ENCODE results near the gene CDK5RAP2. TPM values are rescaled to one million over a fixed set of nuclear protein-coding genes. Genes with fewer than 3 reads are reported as not detected.
A peak's percentile ranks its signal among the peaks of the same experiment; 100 is the strongest.
"Not testable (repeated sequence)": the region's sequence is repeated elsewhere in the genome, so short reads cannot be mapped to it uniquely, and the experiment has no call there.

CDK5RAP2 gene
- total RNA-seq, 1 donor from 2014 or later: 59.8 TPM

- Mint-ChIP-seq H3K9me3 (peaks cover 3% of the 10 kb centered on the region), H3K4me1 (ENCODE audit: low read depth) (peaks cover 9% of the 10 kb centered on the region), H3K27me3 (ENCODE audit: low read depth) (no peaks in the 10 kb centered on the region), H3K27ac (no peak overlapping the region), H3K4me3 (ENCODE audit: low read depth) (no peak overlapping the region), H3K36me3 (ENCODE audit: low read depth) (peaks cover 56% of the 10 kb centered on the region)
- no peak for DNase-seq (ENCODE audit: low spot score)
- intact Hi-C loops (cut with micrococcal nuclease): no loop called here
Observed at GRCh38 chr9:120557205-120557604, 22.8 kb downstream of the CDK5RAP2 start.

- no peak overlapping the region for H3K27ac Mint-ChIP-seq
- H3K9me3 Mint-ChIP-seq: peaks cover 3% of the 10 kb centered on the region
- no peak for DNase-seq (ENCODE audit: low spot score)
- peaks cover 9% of the 10 kb centered on the region for H3K4me1 Mint-ChIP-seq (ENCODE audit: low read depth)
- H3K4me3 Mint-ChIP-seq (ENCODE audit: low read depth): no peak overlapping the region
- intact Hi-C loops (cut with micrococcal nuclease): no loop called here
- no peaks in the 10 kb centered on the region for H3K27me3 Mint-ChIP-seq (ENCODE audit: low read depth)
- peaks cover 53% of the 10 kb centered on the region for H3K36me3 Mint-ChIP-seq (ENCODE audit: low read depth)
Observed at GRCh38 chr9:120556775-120557174, 23.2 kb downstream of the CDK5RAP2 start.

GRCh38 chr9:120555839-120556238 lies 24.1 kb downstream of the CDK5RAP2 start:
- H3K9me3 Mint-ChIP-seq: peaks cover 3% of the 10 kb centered on the region
- H3K4me1 Mint-ChIP-seq (ENCODE audit: low read depth): peaks cover 9% of the 10 kb centered on the region
- no peak overlapping the region for H3K27ac Mint-ChIP-seq
- peaks cover 60% of the 10 kb centered on the region for H3K36me3 Mint-ChIP-seq (ENCODE audit: low read depth)
- no peak overlapping the region for H3K4me3 Mint-ChIP-seq (ENCODE audit: low read depth)
- DNase-seq (ENCODE audit: low spot score): no peak
- intact Hi-C loops (cut with micrococcal nuclease): no loop called here
- H3K27me3 Mint-ChIP-seq (ENCODE audit: low read depth): no peaks in the 10 kb centered on the region

- H3K9me3 Mint-ChIP-seq; H3K4me1 Mint-ChIP-seq (ENCODE audit: low read depth); H3K27me3 Mint-ChIP-seq (ENCODE audit: low read depth); H3K27ac Mint-ChIP-seq; DNase-seq (ENCODE audit: low spot score); intact Hi-C loops (cut with micrococcal nuclease); H3K4me3 Mint-ChIP-seq (ENCODE audit: low read depth): not testable (repeated sequence)
- peaks cover 73% of the 10 kb centered on the region for H3K36me3 Mint-ChIP-seq (ENCODE audit: low read depth)
Observed at GRCh38 chr9:120552210-120552704, 27.7 kb downstream of the CDK5RAP2 start.

GRCh38 chr9:120545701-120546550 lies 34.0 kb downstream of the CDK5RAP2 start:
- no peak overlapping the region for H3K27ac Mint-ChIP-seq
- H3K4me3 Mint-ChIP-seq (ENCODE audit: low read depth): no peak overlapping the region
- H3K4me1 Mint-ChIP-seq (ENCODE audit: low read depth): peaks cover 5% of the 10 kb centered on the region
- intact Hi-C loops (cut with micrococcal nuclease): no loop called here
- H3K36me3 Mint-ChIP-seq (ENCODE audit: low read depth): peaks cover 81% of the 10 kb centered on the region
- no peaks in the 10 kb centered on the region for H3K27me3 Mint-ChIP-seq (ENCODE audit: low read depth)
- H3K9me3 Mint-ChIP-seq: no peaks in the 10 kb centered on the region
- DNase-seq (ENCODE audit: low spot score): no peak

- Mint-ChIP-seq H3K27me3 (ENCODE audit: low read depth) (no peaks in the 10 kb centered on the region), H3K27ac (no peak overlapping the region), H3K4me1 (ENCODE audit: low read depth) (peaks cover 5% of the 10 kb centered on the region), H3K9me3 (no peaks in the 10 kb centered on the region), H3K36me3 (ENCODE audit: low read depth) (peaks cover 79% of the 10 kb centered on the region), H3K4me3 (ENCODE audit: low read depth) (no peak overlapping the region)
- intact Hi-C loops (cut with micrococcal nuclease): no loop called here
- no peak for DNase-seq (ENCODE audit: low spot score)
Observed at GRCh38 chr9:120544441-120544840, 35.5 kb downstream of the CDK5RAP2 start.

GRCh38 chr9:120542701-120543490 lies 37.1 kb downstream of the CDK5RAP2 start:
- Mint-ChIP-seq H3K4me3 (ENCODE audit: low read depth) (no peak overlapping the region), H3K27me3 (ENCODE audit: low read depth) (no peaks in the 10 kb centered on the region), H3K27ac (peak overlapping the region; percentile 30), H3K9me3 (no peaks in the 10 kb centered on the region), H3K4me1 (ENCODE audit: low read depth) (peaks cover 5% of the 10 kb centered on the region), H3K36me3 (ENCODE audit: low read depth) (peaks cover 74% of the 10 kb centered on the region)
- intact Hi-C loops (cut with micrococcal nuclease): no loop called here
- DNase-seq (ENCODE audit: low spot score): no peak

- Mint-ChIP-seq H3K4me3 (ENCODE audit: low read depth) (no peak overlapping the region), H3K4me1 (ENCODE audit: low read depth) (peaks cover 9% of the 10 kb centered on the region), H3K27ac (no peak overlapping the region), H3K9me3 (no peaks in the 10 kb centered on the region), H3K27me3 (ENCODE audit: low read depth) (no peaks in the 10 kb centered on the region), H3K36me3 (ENCODE audit: low read depth) (peaks cover 74% of the 10 kb centered on the region)
- intact Hi-C loops (cut with micrococcal nuclease): no loop called here
- DNase-seq (ENCODE audit: low spot score): no peak
Observed at GRCh38 chr9:120541921-120542320, 38.0 kb downstream of the CDK5RAP2 start.

GRCh38 chr9:120539951-120540350 lies 40.0 kb downstream of the CDK5RAP2 start:
- intact Hi-C loops (cut with micrococcal nuclease): no loop called here
- H3K9me3 Mint-ChIP-seq: no peaks in the 10 kb centered on the region
- peaks cover 66% of the 10 kb centered on the region for H3K36me3 Mint-ChIP-seq (ENCODE audit: low read depth)
- H3K4me3 Mint-ChIP-seq (ENCODE audit: low read depth): no peak overlapping the region
- no peaks in the 10 kb centered on the region for H3K27me3 Mint-ChIP-seq (ENCODE audit: low read depth)
- H3K27ac Mint-ChIP-seq: no peak overlapping the region
- DNase-seq (ENCODE audit: low spot score): no peak
- H3K4me1 Mint-ChIP-seq (ENCODE audit: low read depth): peaks cover 13% of the 10 kb centered on the region

GRCh38 chr9:120538339-120538738 lies 41.6 kb downstream of the CDK5RAP2 start:
- intact Hi-C loops (cut with micrococcal nuclease): no loop called here

GRCh38 chr9:120536949-120537640 lies 42.9 kb downstream of the CDK5RAP2 start:
- no peak for DNase-seq (ENCODE audit: low spot score)
- Mint-ChIP-seq H3K9me3 (no peaks in the 10 kb centered on the region), H3K27ac (peak overlapping the region; percentile 40), H3K36me3 (ENCODE audit: low read depth) (peaks cover 67% of the 10 kb centered on the region), H3K4me1 (ENCODE audit: low read depth) (peaks cover 15% of the 10 kb centered on the region), H3K27me3 (ENCODE audit: low read depth) (no peaks in the 10 kb centered on the region), H3K4me3 (ENCODE audit: low read depth) (no peak overlapping the region)
- intact Hi-C loops (cut with micrococcal nuclease): no loop called here

More at GRCh38 chr9:120538339-120538738, 41.6 kb downstream of the CDK5RAP2 start:
- no peaks in the 10 kb centered on the region for H3K27me3 Mint-ChIP-seq (ENCODE audit: low read depth)
- peaks cover 12% of the 10 kb centered on the region for H3K4me1 Mint-ChIP-seq (ENCODE audit: low read depth)
- DNase-seq (ENCODE audit: low spot score): no peak
- H3K36me3 Mint-ChIP-seq (ENCODE audit: low read depth): peaks cover 64% of the 10 kb centered on the region
- H3K27ac Mint-ChIP-seq: peak overlapping the region; percentile 23
- no peak overlapping the region for H3K4me3 Mint-ChIP-seq (ENCODE audit: low read depth)
- no peaks in the 10 kb centered on the region for H3K9me3 Mint-ChIP-seq

GRCh38 chr9:120536094-120536493 lies 43.9 kb downstream of the CDK5RAP2 start:
- H3K36me3 Mint-ChIP-seq (ENCODE audit: low read depth): peaks cover 69% of the 10 kb centered on the region
- DNase-seq (ENCODE audit: low spot score): no peak
- no peaks in the 10 kb centered on the region for H3K9me3 Mint-ChIP-seq
- no peak overlapping the region for H3K4me3 Mint-ChIP-seq (ENCODE audit: low read depth)
- H3K27ac Mint-ChIP-seq: no peak overlapping the region
- no peaks in the 10 kb centered on the region for H3K27me3 Mint-ChIP-seq (ENCODE audit: low read depth)
- intact Hi-C loops (cut with micrococcal nuclease): no loop called here
- peaks cover 15% of the 10 kb centered on the region for H3K4me1 Mint-ChIP-seq (ENCODE audit: low read depth)
